ENCODE results near the gene SHANK2.

SHANK2 gene

GRCh38 chr11:71268706-71269321, 16.4 kb upstream of the SHANK2 start:
- peak overlapping the region; percentile 13; the same call in 1 of the 2 replicates for H3K27ac ChIP-seq
- TF ChIP-seq, protein P1, sequence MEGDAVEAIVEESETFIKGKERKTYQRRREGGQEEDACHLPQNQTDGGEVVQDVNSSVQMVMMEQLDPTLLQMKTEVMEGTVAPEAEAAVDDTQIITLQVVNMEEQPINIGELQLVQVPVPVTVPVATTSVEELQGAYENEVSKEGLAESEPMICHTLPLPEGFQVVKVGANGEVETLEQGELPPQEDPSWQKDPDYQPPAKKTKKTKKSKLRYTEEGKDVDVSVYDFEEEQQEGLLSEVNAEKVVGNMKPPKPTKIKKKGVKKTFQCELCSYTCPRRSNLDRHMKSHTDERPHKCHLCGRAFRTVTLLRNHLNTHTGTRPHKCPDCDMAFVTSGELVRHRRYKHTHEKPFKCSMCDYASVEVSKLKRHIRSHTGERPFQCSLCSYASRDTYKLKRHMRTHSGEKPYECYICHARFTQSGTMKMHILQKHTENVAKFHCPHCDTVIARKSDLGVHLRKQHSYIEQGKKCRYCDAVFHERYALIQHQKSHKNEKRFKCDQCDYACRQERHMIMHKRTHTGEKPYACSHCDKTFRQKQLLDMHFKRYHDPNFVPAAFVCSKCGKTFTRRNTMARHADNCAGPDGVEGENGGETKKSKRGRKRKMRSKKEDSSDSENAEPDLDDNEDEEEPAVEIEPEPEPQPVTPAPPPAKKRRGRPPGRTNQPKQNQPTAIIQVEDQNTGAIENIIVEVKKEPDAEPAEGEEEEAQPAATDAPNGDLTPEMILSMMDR (conservative IDR thresholded peaks at IDR 0.05), result no peak

DNA sequence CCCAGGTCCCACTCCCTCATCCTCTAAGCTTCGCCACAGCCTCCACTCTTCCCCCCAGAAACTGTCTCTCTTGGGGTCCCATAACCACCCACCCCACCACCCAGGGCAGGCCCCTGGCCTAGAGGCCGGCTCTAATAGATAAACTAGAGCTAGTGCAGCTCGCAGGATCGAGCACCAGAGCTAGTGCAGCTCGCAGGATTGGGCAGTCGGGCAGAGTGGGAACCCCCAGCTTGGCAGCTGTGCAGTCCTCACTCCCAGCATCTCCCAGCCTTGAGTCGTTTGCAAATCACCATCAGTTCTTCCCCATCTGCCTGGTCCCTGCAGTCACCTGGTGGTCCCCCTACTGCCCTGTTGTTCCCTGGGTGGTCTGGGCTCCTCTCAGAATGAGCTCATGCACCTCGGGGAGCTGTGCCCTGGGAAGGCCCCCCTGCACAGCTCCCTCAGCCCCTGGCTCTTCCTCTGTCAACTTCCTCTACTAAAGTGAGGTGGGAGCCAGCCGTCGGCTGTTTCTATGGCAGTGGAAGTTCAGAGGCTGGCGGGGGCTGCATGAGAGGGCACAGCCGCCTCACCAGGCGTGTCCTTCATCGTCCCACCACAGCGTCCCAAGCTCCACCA, 15.5 kb upstream of the SHANK2 start:
- TF ChIP-seq, protein P1 (conservative IDR thresholded peaks at IDR 0.05), result no peak
- no peak overlapping the region for H3K27ac ChIP-seq

- TF ChIP-seq, protein P1 (conservative IDR thresholded peaks at IDR 0.05), result no peak
- H3K27ac ChIP-seq, result no peak overlapping the region
Measured at GRCh38 chr11:71266114-71266833, 13.9 kb upstream of the SHANK2 start.

- TF ChIP-seq, protein P1 (conservative IDR thresholded peaks at IDR 0.05), result no peak
- no peak overlapping the region for H3K27ac ChIP-seq
Measured at GRCh38 chr11:71265559-71266092, 13.2 kb upstream of the SHANK2 start.

- TF ChIP-seq, protein P1 (conservative IDR thresholded peaks at IDR 0.05), result no peak
- H3K27ac ChIP-seq, result no peak overlapping the region
Measured at GRCh38 chr11:71263386-71263785, 11.0 kb upstream of the SHANK2 start.

- H3K27ac ChIP-seq, result peak overlapping the region; percentile 99; the same call in 1 of the 2 replicates
- TF ChIP-seq, protein P1 (conservative IDR thresholded peaks at IDR 0.05), result no peak
Measured at GRCh38 chr11:71255800-71256479, 3.6 kb upstream of the SHANK2 start.

- TF ChIP-seq, protein P1 (conservative IDR thresholded peaks at IDR 0.05), result no peak
- peak overlapping the region; percentile 99; the same call in 1 of the 2 replicates for H3K27ac ChIP-seq
Measured at GRCh38 chr11:71255323-71255722, 2.9 kb upstream of the SHANK2 start.
